H1 (cell line): ENCODE measurements around the gene LIPM. TPM values are rescaled to one million over a fixed set of nuclear protein-coding genes. Genes with fewer than 3 reads are reported as not detected.

Experiments
- CTCF ChIA-PET: fragments of 300-600 bp; sonication (Branson Sonifier 250); formaldehyde crosslinking; loops from one replicate; lab custom pipeline; 2021; ENCODE audit not compliant: partially characterized antibody; lab: Charles Lee
- POLR2A ChIA-PET: fragments of 300-600 bp; sonication (Branson Sonifier 250); formaldehyde crosslinking; loops from one replicate; lab custom pipeline; 2021; ENCODE audit warnings: inconsistent platforms; ENCODE audit not compliant: partially characterized antibody; lab: Charles Lee
- DNase-seq, 2 experiments: peaks; one replicate each; pipeline versions ENCODE4 v3.0.0 to v3.0.0-alpha.2; 2010 to 2022; ENCODE audit warnings: low spot score in 2 of 2, low read depth in 1 of 2, mixed read lengths in 1 of 2
- FAIRE-seq: peaks from 2 replicates; lab custom pipeline; 2011; peaks lifted over from hg19 to GRCh38; lab: Jason Lieb, UNC
- H2AFZ ChIP-seq: 2 replicates; pipeline ENCODE4 v1.8.1; 2012; ENCODE audit warnings: low read length, inconsistent platforms
- H2AK5ac ChIP-seq: 2 replicates; pipeline ENCODE4 v1.6.1; 2013; ENCODE audit warnings: low read depth, low read length
- H2BK120ac ChIP-seq: replicated peaks from 2 replicates; pipeline ENCODE3; 2013; ENCODE audit warnings: low read depth, low read length, inconsistent platforms
- H2BK12ac ChIP-seq: 2 replicates; pipeline ENCODE4 v1.6.1; 2013; ENCODE audit warnings: low read depth, low read length
- H2BK15ac ChIP-seq: 2 replicates; pipeline ENCODE4 v1.6.1; 2013; ENCODE audit warnings: low read length
- H2BK20ac ChIP-seq: 2 replicates; pipeline ENCODE4 v1.6.1; 2013; ENCODE audit warnings: low read length
- H2BK5ac ChIP-seq: 2 replicates; pipeline ENCODE4 v1.6.1; 2013; ENCODE audit warnings: low read depth, low read length
- H3K14ac ChIP-seq: 2 replicates; pipeline ENCODE4 v1.6.1; 2013; ENCODE audit warnings: inconsistent platforms; ENCODE audit not compliant: insufficient read length
- H3K18ac ChIP-seq: 2 replicates; pipeline ENCODE4 v1.6.1; 2013; ENCODE audit warnings: low read length; ENCODE audit errors: extremely low read depth
- H3K23ac ChIP-seq: 2 replicates; pipeline ENCODE4 v1.6.1; 2013; ENCODE audit warnings: inconsistent platforms; ENCODE audit not compliant: insufficient read length
- H3K23me2 ChIP-seq: 2 replicates; pipeline ENCODE4 v1.6.1; 2013; ENCODE audit warnings: low read depth, low read length
- H3K27ac ChIP-seq: 2 replicates; pipeline ENCODE4 v1.6.1; 2011; ENCODE audit warnings: low read depth, low read length, inconsistent platforms
- H3K27me3 ChIP-seq, 4 experiments: replicated peaks in 1 of 4; 1 replicate in 1 of 4; 2 replicates in 3 of 4; pipeline versions ENCODE4 v1.6.1 to v1.8.1; 2011 to 2013; ENCODE audit warnings: low read length in 3 of 4, mild to moderate bottlenecking in 3 of 4, inconsistent platforms in 2 of 4, mixed read lengths in 2 of 4, moderate library complexity in 1 of 4; ENCODE audit not compliant: control insufficient read depth in 3 of 4, insufficient read depth in 3 of 4; ENCODE audit errors: extremely low read depth in 1 of 4
- H3K36me3 ChIP-seq, 4 experiments: 2 replicates each; pipeline versions ENCODE4 v1.6.1 to v1.8.1; 2011 to 2013; ENCODE audit warnings: mild to moderate bottlenecking in 4 of 4, low read length in 3 of 4, moderate library complexity in 2 of 4, control low read depth in 1 of 4, inconsistent platforms in 1 of 4; ENCODE audit not compliant: insufficient read depth in 4 of 4, control insufficient read depth in 2 of 4
- H3K4ac ChIP-seq: replicated peaks from 2 replicates; pipeline ENCODE3; 2013; ENCODE audit warnings: low read length, low read depth, mixed read lengths, inconsistent platforms; ENCODE audit not compliant: insufficient read length
- H3K4me1 ChIP-seq, 4 experiments: replicated peaks in 1 of 4; 1 replicate in 1 of 4; 2 replicates in 3 of 4; pipeline versions ENCODE4 v1.6.1 to v1.8.1; 2011 to 2013; ENCODE audit warnings: low read length in 3 of 4, inconsistent platforms in 2 of 4, mixed read lengths in 1 of 4; ENCODE audit not compliant: insufficient read depth in 4 of 4, control insufficient read depth in 3 of 4
- H3K4me2 ChIP-seq, 2 experiments: 2 replicates each; pipeline versions ENCODE4 v1.6.1 to v1.8.1; 2011 to 2013; ENCODE audit warnings: low read depth in 2 of 2, low read length in 2 of 2, control low read depth in 1 of 2, inconsistent platforms in 1 of 2, mild to moderate bottlenecking in 1 of 2; ENCODE audit not compliant: insufficient read depth in 1 of 2
- H3K4me3 ChIP-seq, 4 experiments: fragments of 200-600, 300-600 bp in 1 of 4; sonication (generic), shearing (Covaris generic), sonication (Bioruptor Twin) in 1 of 4; 2 replicates each; pipeline versions ENCODE4 v1.5.1 to v1.8.1; 2011 to 2016; ENCODE audit warnings: low read length in 4 of 4, low read depth in 3 of 4, control low read depth in 2 of 4, inconsistent platforms in 2 of 4, mild to moderate bottlenecking in 2 of 4, mixed read lengths in 1 of 4, moderate library complexity in 1 of 4; ENCODE audit not compliant: insufficient read depth in 2 of 4; ENCODE audit errors: extremely low read depth in 1 of 4
- H3K56ac ChIP-seq: replicated peaks from 2 replicates; pipeline ENCODE3; 2013; ENCODE audit warnings: low read depth, mild to moderate bottlenecking, mixed read lengths, low read length, inconsistent platforms; ENCODE audit not compliant: insufficient read length
- H3K79me1 ChIP-seq: 2 replicates; pipeline ENCODE4 v1.6.1; 2013; ENCODE audit warnings: low read depth, low read length, control low read depth
- H3K79me2 ChIP-seq, 2 experiments: 2 replicates each; pipeline versions ENCODE4 v1.6.1 to v1.8.1; 2012 to 2013; ENCODE audit warnings: low read length in 2 of 2, mild to moderate bottlenecking in 2 of 2, inconsistent platforms in 1 of 2; ENCODE audit not compliant: insufficient read depth in 2 of 2, control insufficient read depth in 1 of 2
- H3K9ac ChIP-seq, 4 experiments: replicated peaks in 1 of 4; 1 replicate in 1 of 4; 2 replicates in 3 of 4; pipeline versions ENCODE4 v1.6.1 to v1.8.1; 2011 to 2013; ENCODE audit warnings: low read depth in 3 of 4, low read length in 3 of 4, control low read depth in 2 of 4, mild to moderate bottlenecking in 2 of 4, moderate library complexity in 2 of 4, inconsistent platforms in 1 of 4; ENCODE audit errors: extremely low read depth in 1 of 4
- H3K9me3 ChIP-seq, 2 experiments: 2 replicates each; pipeline versions ENCODE4 v1.6.1 to v1.8.1; 2012 to 2013; ENCODE audit warnings: mild to moderate bottlenecking in 2 of 2, moderate library complexity in 2 of 2, control low read depth in 1 of 2, inconsistent platforms in 1 of 2, low read depth in 1 of 2, low read length in 1 of 2, mixed read lengths in 1 of 2; ENCODE audit not compliant: insufficient read depth in 2 of 2
- H4K20me1 ChIP-seq, 2 experiments: replicated peaks in 1 of 2; 2 replicates each; pipeline versions ENCODE3 to v1.8.1; 2011 to 2013; ENCODE audit warnings: inconsistent platforms in 2 of 2, low read length in 2 of 2, mild to moderate bottlenecking in 1 of 2; ENCODE audit not compliant: insufficient read depth in 2 of 2, control insufficient read depth in 1 of 2
- H4K5ac ChIP-seq: 2 replicates; pipeline ENCODE4 v1.6.1; 2013; ENCODE audit warnings: low read length, low read depth, mixed read lengths, inconsistent platforms; ENCODE audit not compliant: insufficient read length
- H4K8ac ChIP-seq: 2 replicates; pipeline ENCODE4 v1.8.0; 2013; ENCODE audit warnings: mild to moderate bottlenecking, moderate library complexity, low read length, inconsistent platforms; ENCODE audit not compliant: insufficient read depth; ENCODE audit errors: extremely low read depth
- H4K91ac ChIP-seq: replicated peaks from 2 replicates; pipeline ENCODE3; 2013; ENCODE audit warnings: low read length, mixed read lengths, inconsistent platforms; ENCODE audit not compliant: insufficient read length
- RXRA ChIP-seq: IDR thresholded peaks from 2 replicates; pipeline ENCODE4 v1.6.1; 2011; ENCODE audit warnings: low read depth, mild to moderate bottlenecking, low read length, moderate library complexity; ENCODE audit not compliant: insufficient read depth
- polyA plus RNA-seq, 7 experiments: library from polyadenylated mRNA; depleted of rRNA in 3 of 7; stranded (reverse) in 5 of 7; unstranded in 2 of 7; fragments of >200 nt in 5 of 7; fragments of 200-250 nt in 2 of 7; gene quantifications; 1 replicate in 5 of 7; 2 replicates in 1 of 7; 4 replicates in 1 of 7; pipeline versions ENCODE4 v1.2.1 to v1.2.3, GENCODE V29; 2011 to 2013; ENCODE audit warnings: missing spikeins in 2 of 7, mixed read lengths in 2 of 7
- total RNA-seq: library from RNA; stranded (reverse); fragmentation: NEBNext Ultra II Directional; extraction: Animal tissue kit (Norgen Biotek cat#: 25700); gene quantifications from 2 replicates; pipeline ENCODE4 v1.2.1, GENCODE V29; 2021

LIPM gene
- total and polyA plus RNA-seq, 2 of the 8 experiments (the other 6 are each of a cell fraction or from before 2014, with no cell fraction given): not detected

DNA sequence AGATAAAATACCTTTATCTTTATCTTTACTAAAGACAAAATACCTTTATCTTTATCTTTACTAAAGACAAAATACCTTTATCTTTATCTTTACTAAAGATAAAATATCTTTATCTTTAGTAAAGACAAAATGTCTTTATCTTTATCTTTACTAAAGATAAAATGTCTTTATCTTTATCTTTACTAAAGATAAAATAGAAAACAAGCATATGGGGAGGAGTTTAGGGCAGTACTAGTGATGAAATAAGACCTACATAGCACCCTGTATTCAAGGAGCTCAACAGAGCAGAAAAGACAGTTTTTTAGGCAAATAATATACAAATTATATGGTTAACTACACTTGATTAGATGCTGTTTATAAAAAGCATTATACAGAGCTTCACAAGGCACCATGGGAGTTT lies 29.8 kb downstream of the LIPM start:
- Histone ChIP-seq H4K5ac (no peak overlapping the region), H2BK15ac (no peak overlapping the region), H2BK20ac (no peak overlapping the region), H3K18ac (no peak overlapping the region), H4K20me1 (no peaks in the 10 kb centered on the region), H3K79me1 (no peaks in the 10 kb centered on the region), H2BK12ac (no peak overlapping the region), H3K27me3 (no peaks in the 10 kb centered on the region), H2AFZ (no peak overlapping the region), H2BK5ac (no peak overlapping the region), H3K4me2 (no peak overlapping the region), H3K4me3 (no peak overlapping the region), H3K4me1 (no peaks in the 10 kb centered on the region), H3K4ac (no peak overlapping the region), H2BK120ac (no peak overlapping the region), H3K9me3 (no peaks in the 10 kb centered on the region), H3K23ac (no peak overlapping the region), H3K23me2 (no peaks in the 10 kb centered on the region), H2AK5ac (no peak overlapping the region), H3K79me2 (no peaks in the 10 kb centered on the region), H3K27ac (no peak overlapping the region), H3K14ac (no peak overlapping the region), H3K9ac (no peak overlapping the region), H3K36me3 (no peaks in the 10 kb centered on the region), H4K91ac (no peak overlapping the region), H4K8ac (no peak overlapping the region), H3K56ac (no peak overlapping the region)
- CTCF ChIA-PET: interaction anchor here (1.0 to 2.4 kb wide), 3 partner anchors 12 to 104 kb away, joined by 3 to 21 read pairs (median 3); no protein-coding TSS in a partner anchor
- DNase-seq: no peak
- FAIRE-seq: no peak
- TF ChIP-seq RXRA: no peak
- POLR2A ChIA-PET: no interaction called here
